Measurements from ENCODE around the gene NCKAP5. TPM values are rescaled to one million over a fixed set of nuclear protein-coding genes. Genes with fewer than 3 reads are reported as not detected.

NCKAP5 gene
- total RNA-seq, 2 experiments from 2014 or later, result not detected

DNA sequence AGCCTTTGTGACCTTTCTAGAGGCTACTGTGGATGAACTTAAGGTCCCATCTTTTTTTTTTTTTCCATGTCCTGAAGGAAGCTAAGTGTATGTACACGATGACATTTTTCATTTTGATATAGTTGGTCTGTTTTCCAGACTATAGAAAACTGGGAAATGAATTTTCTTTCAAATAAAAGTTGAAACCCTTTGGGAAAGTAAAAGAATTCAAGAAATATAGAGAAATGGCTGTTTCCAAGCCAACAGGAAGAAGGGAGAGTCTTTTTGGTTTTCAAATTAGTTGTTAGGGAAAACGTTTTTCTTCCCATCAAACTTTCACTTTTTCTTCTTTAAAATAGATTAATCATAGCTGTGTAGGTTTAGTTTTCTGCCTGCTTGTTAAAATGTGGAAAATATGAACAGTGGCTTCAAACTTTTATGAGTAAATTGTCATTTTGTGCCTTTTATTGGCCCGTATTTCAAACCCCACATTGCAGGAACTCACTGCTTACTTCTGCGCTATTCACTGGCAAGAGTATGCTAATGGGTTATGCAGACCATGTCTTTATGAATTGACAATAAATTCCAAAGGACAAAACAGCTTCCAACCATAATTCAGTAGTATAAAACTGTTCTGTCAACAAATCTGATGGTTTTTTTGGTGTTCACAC is 870.6 kb downstream of the NCKAP5 start:
- intact Hi-C loops (cut with micrococcal nuclease), result no loop called here
- TF ChIP-seq, protein P1, sequence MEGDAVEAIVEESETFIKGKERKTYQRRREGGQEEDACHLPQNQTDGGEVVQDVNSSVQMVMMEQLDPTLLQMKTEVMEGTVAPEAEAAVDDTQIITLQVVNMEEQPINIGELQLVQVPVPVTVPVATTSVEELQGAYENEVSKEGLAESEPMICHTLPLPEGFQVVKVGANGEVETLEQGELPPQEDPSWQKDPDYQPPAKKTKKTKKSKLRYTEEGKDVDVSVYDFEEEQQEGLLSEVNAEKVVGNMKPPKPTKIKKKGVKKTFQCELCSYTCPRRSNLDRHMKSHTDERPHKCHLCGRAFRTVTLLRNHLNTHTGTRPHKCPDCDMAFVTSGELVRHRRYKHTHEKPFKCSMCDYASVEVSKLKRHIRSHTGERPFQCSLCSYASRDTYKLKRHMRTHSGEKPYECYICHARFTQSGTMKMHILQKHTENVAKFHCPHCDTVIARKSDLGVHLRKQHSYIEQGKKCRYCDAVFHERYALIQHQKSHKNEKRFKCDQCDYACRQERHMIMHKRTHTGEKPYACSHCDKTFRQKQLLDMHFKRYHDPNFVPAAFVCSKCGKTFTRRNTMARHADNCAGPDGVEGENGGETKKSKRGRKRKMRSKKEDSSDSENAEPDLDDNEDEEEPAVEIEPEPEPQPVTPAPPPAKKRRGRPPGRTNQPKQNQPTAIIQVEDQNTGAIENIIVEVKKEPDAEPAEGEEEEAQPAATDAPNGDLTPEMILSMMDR (IDR thresholded peaks at IDR 0.05), result no peak
- H3K4me1 Mint-ChIP-seq (ENCODE audit: low read depth), result no peaks in the 10 kb centered on the region
- H3K4me3 Mint-ChIP-seq, result no peak overlapping the region
- CTCF ChIA-PET, result no interaction called here
- no peaks in the 10 kb centered on the region for H3K9me3 Mint-ChIP-seq
- no peaks in the 10 kb centered on the region for H3K36me3 Mint-ChIP-seq (ENCODE audit: low read depth)
- POLR2A ChIA-PET, result no interaction called here
- H3K27me3 Mint-ChIP-seq, result no peaks in the 10 kb centered on the region
- DNase-seq, result no peak
- no peak overlapping the region for H3K27ac Mint-ChIP-seq
- no peak for ATAC-seq

DNA sequence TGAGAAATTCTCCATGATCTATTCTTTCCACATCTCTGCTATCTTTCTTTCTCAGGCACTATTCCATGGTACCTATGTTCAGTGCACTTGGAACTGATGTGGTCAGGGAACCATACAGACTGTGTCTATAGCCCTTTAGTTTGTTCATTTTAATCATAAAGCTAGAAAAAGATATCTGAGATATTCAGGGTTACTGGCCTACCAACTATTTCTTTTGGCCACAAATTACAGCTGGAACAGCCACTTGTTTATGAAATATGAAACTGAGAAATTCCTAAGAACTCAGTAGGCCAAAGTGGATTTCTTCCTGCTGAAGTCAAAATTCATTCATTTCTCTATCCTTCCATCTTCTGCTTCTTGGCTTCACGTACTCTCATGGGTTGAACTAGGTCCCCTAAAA is 875.4 kb downstream of the NCKAP5 start:
- Mint-ChIP-seq H3K27ac (no peak overlapping the region), H3K27me3 (no peaks in the 10 kb centered on the region), H3K4me1 (ENCODE audit: low read depth) (no peaks in the 10 kb centered on the region), H3K4me3 (no peak overlapping the region), H3K9me3 (no peaks in the 10 kb centered on the region), H3K36me3 (ENCODE audit: low read depth) (no peaks in the 10 kb centered on the region)
- ATAC-seq, result no peak
- intact Hi-C loops (cut with micrococcal nuclease), result no loop called here
- TF ChIP-seq, protein P1 (IDR thresholded peaks at IDR 0.05), result no peak
- no peak for DNase-seq
- POLR2A ChIA-PET, result no interaction called here
- CTCF ChIA-PET, result no interaction called here

DNA sequence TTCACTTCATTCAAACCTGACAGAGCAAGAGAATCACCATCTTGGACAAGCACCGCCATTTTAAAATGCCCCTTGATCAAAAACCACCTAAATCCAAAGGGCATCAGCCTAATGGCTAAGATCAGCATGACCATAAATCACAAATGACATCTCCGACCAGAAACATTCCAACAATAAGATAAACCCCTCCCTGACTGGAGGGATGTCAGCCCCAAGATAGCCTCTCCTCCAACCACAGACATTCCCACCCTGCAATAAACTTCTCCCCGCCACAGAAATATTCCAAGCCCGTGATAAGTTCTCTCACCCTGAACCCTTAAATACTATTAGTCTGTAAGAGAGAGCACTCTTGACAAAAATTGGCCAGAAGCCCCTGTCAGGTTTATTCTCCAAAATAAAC is 876.7 kb downstream of the NCKAP5 start:
- no peak overlapping the region for H3K27ac Mint-ChIP-seq
- H3K9me3 Mint-ChIP-seq, result no peaks in the 10 kb centered on the region
- TF ChIP-seq, protein P1 (IDR thresholded peaks at IDR 0.05), result no peak
- no peak overlapping the region for H3K4me3 Mint-ChIP-seq
- DNase-seq (no peak), ATAC-seq (no peak)
- intact Hi-C loops (cut with micrococcal nuclease), result no loop called here
- H3K36me3 Mint-ChIP-seq (ENCODE audit: low read depth), result no peaks in the 10 kb centered on the region
- CTCF ChIA-PET, result no interaction called here
- POLR2A ChIA-PET, result no interaction called here
- no peaks in the 10 kb centered on the region for H3K27me3 Mint-ChIP-seq
- H3K4me1 Mint-ChIP-seq (ENCODE audit: low read depth), result no peaks in the 10 kb centered on the region

DNA sequence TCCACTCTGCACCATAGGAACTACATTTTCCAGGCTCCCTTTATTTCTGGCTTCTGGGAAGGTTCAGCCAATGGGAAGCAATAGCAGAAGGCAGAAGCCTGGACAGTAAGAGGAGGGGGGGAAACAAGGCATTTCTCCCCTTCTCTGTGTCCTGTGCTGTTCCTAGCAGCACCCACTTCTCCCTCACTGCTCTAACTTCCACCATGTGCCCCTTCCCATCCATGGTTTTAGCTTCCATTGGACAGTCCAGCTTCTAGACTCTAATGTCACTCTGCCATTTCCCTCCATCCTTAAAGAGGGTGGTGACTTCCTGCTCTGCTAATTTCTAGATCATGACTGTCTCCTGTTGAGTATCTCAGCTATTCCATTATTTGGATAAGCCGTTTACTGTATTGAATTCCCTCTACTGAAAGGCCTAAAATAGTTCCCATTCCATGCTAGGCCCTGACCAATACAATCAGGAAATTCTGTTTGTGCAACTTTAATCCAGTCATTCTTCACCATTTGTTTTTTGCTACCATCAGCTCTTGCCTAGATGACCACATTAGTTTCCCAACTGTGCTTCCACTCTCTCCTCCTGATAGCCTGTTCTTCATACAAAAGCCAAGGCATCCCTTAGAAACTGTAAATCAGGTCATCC is 877.5 kb downstream of the NCKAP5 start:
- no peaks in the 10 kb centered on the region for H3K4me1 Mint-ChIP-seq (ENCODE audit: low read depth)
- no peaks in the 10 kb centered on the region for H3K27me3 Mint-ChIP-seq
- no peaks in the 10 kb centered on the region for H3K36me3 Mint-ChIP-seq (ENCODE audit: low read depth)
- TF ChIP-seq, protein P1 (IDR thresholded peaks at IDR 0.05), result no peak
- ChIA-PET CTCF (no interaction called here), POLR2A (no interaction called here)
- no peaks in the 10 kb centered on the region for H3K9me3 Mint-ChIP-seq
- no peak overlapping the region for H3K27ac Mint-ChIP-seq
- H3K4me3 Mint-ChIP-seq, result no peak overlapping the region
- ATAC-seq (no peak), DNase-seq (no peak)
- intact Hi-C loops (cut with micrococcal nuclease), result no loop called here

DNA sequence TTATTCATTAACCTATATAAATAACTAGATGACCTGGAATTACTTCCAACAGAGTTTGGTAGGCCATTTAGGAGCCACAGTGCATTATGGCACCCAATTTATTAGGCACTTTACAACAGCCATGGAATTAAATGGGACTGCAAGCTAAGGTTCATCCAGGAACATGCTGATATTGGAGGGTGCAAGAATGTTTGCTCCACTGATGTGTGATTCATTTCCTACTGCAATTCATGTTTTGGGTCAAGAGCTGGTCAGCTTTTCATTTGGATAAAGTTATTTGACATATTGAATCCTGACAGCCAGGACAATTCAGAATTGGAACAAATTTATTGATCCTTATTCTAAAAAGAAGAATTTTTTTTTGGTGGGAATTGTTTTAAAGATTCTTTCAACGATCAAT is 886.5 kb downstream of the NCKAP5 start:
- Mint-ChIP-seq H3K27ac (no peak overlapping the region), H3K9me3 (no peaks in the 10 kb centered on the region), H3K27me3 (no peaks in the 10 kb centered on the region), H3K4me3 (no peak overlapping the region), H3K4me1 (ENCODE audit: low read depth) (no peaks in the 10 kb centered on the region), H3K36me3 (ENCODE audit: low read depth) (no peaks in the 10 kb centered on the region)
- ATAC-seq (no peak), DNase-seq (no peak)
- CTCF ChIA-PET, result no interaction called here
- intact Hi-C loops (cut with micrococcal nuclease), result no loop called here
- TF ChIP-seq, protein P1 (IDR thresholded peaks at IDR 0.05), result no peak
- POLR2A ChIA-PET, result no interaction called here
